OCI-LY7 (cell line): ENCODE data around the gene NGDN. TPM values are rescaled to one million over a fixed set of nuclear protein-coding genes. Genes with fewer than 3 reads are reported as not detected.

Experiments used
- BruUV-seq: library from RNA; stranded (reverse); fragments of 400-500 nt; replicated peaks from 2 replicates; lab custom pipeline; 2021; lab: Mats Ljungman, UMichigan
- CTCF ChIA-PET: fragments of 300-600 bp; sonication (Branson Sonifier 250); formaldehyde crosslinking; loops from one replicate; lab custom pipeline; 2022; ENCODE audit warnings: antibody characterized with exemption; ENCODE audit not compliant: unreplicated experiment; lab: Charles Lee
- POLR2A ChIA-PET: fragments of 300-600 bp; sonication (Branson Sonifier 250); formaldehyde crosslinking; loops from one replicate; lab custom pipeline; 2022; ENCODE audit warnings: antibody characterized with exemption; lab: Charles Lee
- DNase-seq: peaks from one replicate; pipeline ENCODE4 v3.0.0-alpha.2; 2015; ENCODE audit warnings: low spot score
- H2AFZ ChIP-seq: fragments of 200-600 bp; sonication (generic), shearing (Covaris generic); 2 replicates; pipeline ENCODE4 v1.6.1; 2014; ENCODE audit warnings: mild to moderate bottlenecking, antibody characterized with exemption, low read length, moderate library complexity
- H3K27ac ChIP-seq: fragments of 200-600 bp; sonication (generic); 2 replicates; pipeline ENCODE4 v1.5.1; 2014; ENCODE audit warnings: mixed run types, low read depth, mild to moderate bottlenecking, moderate library complexity, low read length, inconsistent platforms; ENCODE audit not compliant: poor library complexity, severe bottlenecking
- H3K36me3 ChIP-seq: fragments of 200-600 bp; sonication (generic); 2 replicates; pipeline ENCODE4 v1.6.1; 2014; ENCODE audit warnings: mild to moderate bottlenecking, antibody characterized with exemption, low read length, moderate library complexity, mixed read lengths; ENCODE audit not compliant: insufficient read depth
- H3K4me1 ChIP-seq: fragments of 200-600 bp; sonication (generic); 2 replicates; pipeline ENCODE4 v1.5.1; 2014; ENCODE audit warnings: mild to moderate bottlenecking, low read length; ENCODE audit not compliant: insufficient read depth, poor library complexity, severe bottlenecking
- H3K4me2 ChIP-seq: fragments of 200-600 bp; sonication (generic); 2 replicates; pipeline ENCODE4 v1.6.1; 2014; ENCODE audit warnings: mild to moderate bottlenecking, low read length
- H3K4me3 ChIP-seq: fragments of 200-600 bp; sonication (generic); 2 replicates; pipeline ENCODE4 v1.5.1; 2014; ENCODE audit warnings: mild to moderate bottlenecking, low read depth, low read length; ENCODE audit not compliant: poor library complexity, severe bottlenecking
- H3K79me2 ChIP-seq: fragments of 200-600 bp; sonication (generic); 2 replicates; pipeline ENCODE4 v1.6.1; 2016; ENCODE audit warnings: low read depth, mild to moderate bottlenecking, low read length, moderate library complexity, mixed read lengths; ENCODE audit not compliant: insufficient read depth
- H3K9me2 ChIP-seq: fragments of 200-600 bp; sonication (generic); 2 replicates; pipeline ENCODE4 v1.6.1; 2016; ENCODE audit warnings: mild to moderate bottlenecking, low read length, mixed read lengths; ENCODE audit not compliant: insufficient read depth
- H3K9me3 ChIP-seq: fragments of 200-600 bp; sonication (generic); 2 replicates; pipeline ENCODE4 v1.6.1; 2014; ENCODE audit warnings: mild to moderate bottlenecking, mixed run types, low read length, mixed read lengths
- H4K20me1 ChIP-seq: fragments of 200-600 bp; sonication (generic); 2 replicates; pipeline ENCODE4 v1.6.1; 2014; ENCODE audit warnings: mild to moderate bottlenecking, antibody characterized with exemption, low read length, moderate library complexity, mixed read lengths; ENCODE audit not compliant: insufficient read depth
- EZH2phosphoT487 ChIP-seq: fragments of 200-600 bp; sonication (generic); IDR thresholded peaks from 2 replicates; pipeline ENCODE4 v1.6.1; 2018; ENCODE audit warnings: low read depth, borderline replicate concordance, mild to moderate bottlenecking, mixed run types, antibody characterized with exemption, low read length, moderate library complexity, mixed read lengths
- intact Hi-C: fragments of 100-400 bp; cut with micrococcal nuclease; formaldehyde crosslinking; loops from one replicate; pipeline ENCODE4 v1.10.0; 2022; ENCODE audit not compliant: unreplicated experiment
- total RNA-seq, 2 experiments: library from RNA; depleted of rRNA in 1 of 2; stranded (reverse); fragments of >200 nt in 1 of 2; shearing (Covaris generic) in 1 of 2; gene quantifications; 2 replicates each; pipeline ENCODE4 v1.2.3, GENCODE V29; 2014 to 2022
- TF ChIP-seq, protein P1 (sequence below): fragments of 200-600 bp; sonication (generic); conservative IDR thresholded peaks from 2 replicates; pipeline ENCODE4 v1.5.1; 2014; ENCODE audit warnings: mild to moderate bottlenecking, antibody characterized with exemption, low read length, moderate library complexity, mixed read lengths

NGDN gene
- total RNA-seq, 2 experiments from 2014 or later = 53.6 to 57.5 TPM

DNA sequence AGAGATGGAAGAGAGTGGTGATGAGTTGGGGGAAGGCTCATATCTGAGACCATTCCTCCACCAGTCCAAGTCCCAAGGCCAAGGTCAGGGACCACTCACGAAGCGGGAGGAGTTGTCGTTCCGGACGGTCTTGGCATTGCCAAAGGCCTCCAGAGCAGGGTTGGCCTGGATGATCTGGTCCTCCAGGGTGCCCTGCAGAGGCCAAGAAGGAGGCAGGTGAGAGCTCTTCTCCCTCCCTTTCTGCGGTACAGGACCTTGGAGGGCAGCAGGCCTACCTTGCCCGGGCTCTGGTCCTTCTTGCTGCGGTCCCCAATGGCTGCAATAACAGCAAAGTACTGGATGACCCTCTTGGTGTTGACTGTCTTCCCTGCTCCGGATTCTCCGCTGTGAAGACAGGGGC is 38.0 kb upstream of the NGDN start:
- Histone ChIP-seq H3K36me3 (no peaks in the 10 kb centered on the region), H3K79me2 (no peaks in the 10 kb centered on the region), H3K27ac (no peak overlapping the region), H4K20me1 (no peaks in the 10 kb centered on the region), H3K9me2 (no peaks in the 10 kb centered on the region), H3K9me3 (no peaks in the 10 kb centered on the region), H3K4me2 (no peak overlapping the region), H3K4me3 (no peak overlapping the region), H2AFZ (no peak overlapping the region), H3K4me1 (no peaks in the 10 kb centered on the region)
- ChIA-PET POLR2A (no interaction called here), CTCF (no interaction called here)
- DNase-seq = no peak
- intact Hi-C loops = no loop called here
- TF ChIP-seq EZH2phosphoT487 = no peak
- TF ChIP-seq, protein P1, sequence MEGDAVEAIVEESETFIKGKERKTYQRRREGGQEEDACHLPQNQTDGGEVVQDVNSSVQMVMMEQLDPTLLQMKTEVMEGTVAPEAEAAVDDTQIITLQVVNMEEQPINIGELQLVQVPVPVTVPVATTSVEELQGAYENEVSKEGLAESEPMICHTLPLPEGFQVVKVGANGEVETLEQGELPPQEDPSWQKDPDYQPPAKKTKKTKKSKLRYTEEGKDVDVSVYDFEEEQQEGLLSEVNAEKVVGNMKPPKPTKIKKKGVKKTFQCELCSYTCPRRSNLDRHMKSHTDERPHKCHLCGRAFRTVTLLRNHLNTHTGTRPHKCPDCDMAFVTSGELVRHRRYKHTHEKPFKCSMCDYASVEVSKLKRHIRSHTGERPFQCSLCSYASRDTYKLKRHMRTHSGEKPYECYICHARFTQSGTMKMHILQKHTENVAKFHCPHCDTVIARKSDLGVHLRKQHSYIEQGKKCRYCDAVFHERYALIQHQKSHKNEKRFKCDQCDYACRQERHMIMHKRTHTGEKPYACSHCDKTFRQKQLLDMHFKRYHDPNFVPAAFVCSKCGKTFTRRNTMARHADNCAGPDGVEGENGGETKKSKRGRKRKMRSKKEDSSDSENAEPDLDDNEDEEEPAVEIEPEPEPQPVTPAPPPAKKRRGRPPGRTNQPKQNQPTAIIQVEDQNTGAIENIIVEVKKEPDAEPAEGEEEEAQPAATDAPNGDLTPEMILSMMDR = no peak
- BruUV-seq = no TSS peak

DNA sequence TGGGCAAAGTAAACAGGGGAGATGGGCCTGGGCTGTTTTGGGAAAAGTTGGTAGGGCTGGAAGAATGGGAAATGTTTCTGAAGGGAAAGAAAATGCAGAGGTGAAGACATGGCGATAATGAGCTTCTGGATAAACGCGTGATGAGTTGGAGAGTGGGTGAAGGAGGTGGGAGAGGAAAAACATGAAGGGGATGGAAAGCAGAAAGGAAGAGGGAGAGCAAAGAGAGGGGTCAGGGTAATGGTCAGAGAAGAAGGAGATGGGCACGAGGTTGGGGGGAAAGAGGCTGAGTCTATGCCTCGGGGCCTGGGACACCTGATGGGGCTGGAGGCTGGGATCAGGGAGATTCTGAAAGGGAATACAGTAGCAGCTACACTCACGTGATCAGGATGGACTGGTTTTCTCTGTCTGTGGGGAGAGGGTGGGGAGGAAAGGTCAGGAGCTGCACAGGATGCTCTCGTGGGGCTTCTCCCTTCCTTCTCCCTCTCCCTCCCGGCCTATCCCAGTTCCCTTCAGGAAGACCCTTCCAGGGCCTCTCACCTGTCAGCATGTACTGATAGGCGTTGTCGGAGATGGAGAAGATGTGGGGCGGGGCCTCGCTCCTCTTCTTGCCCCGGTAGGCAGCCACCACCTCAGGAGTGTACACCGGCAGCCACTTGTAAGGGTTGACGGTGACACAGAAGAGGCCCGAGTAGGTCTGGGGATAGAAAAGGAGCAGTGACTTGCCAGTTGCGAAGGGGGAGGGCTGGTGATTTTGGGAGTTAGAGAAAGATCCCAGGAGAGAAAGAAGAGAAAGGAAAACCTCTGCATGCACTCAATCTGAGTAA is 37.2 kb upstream of the NGDN start:
- Histone ChIP-seq H3K36me3 (no peaks in the 10 kb centered on the region), H3K9me3 (no peaks in the 10 kb centered on the region), H4K20me1 (no peaks in the 10 kb centered on the region), H2AFZ (no peak overlapping the region), H3K4me2 (no peak overlapping the region), H3K27ac (no peak overlapping the region), H3K9me2 (no peaks in the 10 kb centered on the region), H3K4me1 (no peaks in the 10 kb centered on the region), H3K79me2 (no peaks in the 10 kb centered on the region), H3K4me3 (no peak overlapping the region)
- intact Hi-C loops = no loop called here
- no peak for TF ChIP-seq EZH2phosphoT487
- TF ChIP-seq, protein P1 = no peak
- no peak for DNase-seq
- BruUV-seq = no TSS peak
- ChIA-PET POLR2A (no interaction called here), CTCF (no interaction called here)

DNA sequence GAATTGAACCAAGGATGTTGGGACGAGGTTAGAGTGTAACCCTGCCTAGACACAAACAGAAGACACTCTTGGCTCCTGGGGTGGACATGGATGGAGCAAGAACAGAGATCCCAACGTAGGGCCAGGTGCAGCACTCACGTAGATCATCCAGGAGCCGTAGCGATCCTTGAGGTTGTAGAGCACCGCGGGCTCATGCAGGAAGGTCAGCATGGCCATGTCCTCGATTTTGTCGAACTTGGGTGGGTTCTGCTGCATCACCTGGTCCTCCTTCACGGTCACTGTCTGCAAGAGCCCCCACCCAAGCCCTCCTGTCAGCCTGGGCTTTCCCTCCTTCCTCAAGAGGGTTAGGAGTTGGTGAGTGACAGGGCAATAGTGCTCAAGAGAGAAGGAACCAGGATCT is 36.6 kb upstream of the NGDN start:
- intact Hi-C loops = no loop called here
- Histone ChIP-seq H3K4me1 (no peaks in the 10 kb centered on the region), H3K79me2 (no peaks in the 10 kb centered on the region), H3K9me3 (no peaks in the 10 kb centered on the region), H3K4me3 (no peak overlapping the region), H3K36me3 (no peaks in the 10 kb centered on the region), H3K4me2 (no peak overlapping the region), H3K9me2 (no peaks in the 10 kb centered on the region), H4K20me1 (no peaks in the 10 kb centered on the region), H2AFZ (no peak overlapping the region), H3K27ac (no peak overlapping the region)
- no peak for TF ChIP-seq EZH2phosphoT487
- TF ChIP-seq, protein P1 = no peak
- no TSS peak for BruUV-seq
- CTCF ChIA-PET = no interaction called here
- POLR2A ChIA-PET = no interaction called here
- DNase-seq = no peak
